Measurements from ENCODE around the gene CCDC30.
"Not testable (repeated sequence)": the region's sequence is repeated elsewhere in the genome, so short reads cannot be mapped to it uniquely, and the experiment has no call there.

Gene CCDC30

GRCh38 chr1:42660907-42661500, 197.9 kb downstream of the CCDC30 start:
- DNase-seq: no peak

- DNase-seq: no peak
Measured at GRCh38 chr1:42669936-42670335, 206.8 kb downstream of the CCDC30 start.

DNA sequence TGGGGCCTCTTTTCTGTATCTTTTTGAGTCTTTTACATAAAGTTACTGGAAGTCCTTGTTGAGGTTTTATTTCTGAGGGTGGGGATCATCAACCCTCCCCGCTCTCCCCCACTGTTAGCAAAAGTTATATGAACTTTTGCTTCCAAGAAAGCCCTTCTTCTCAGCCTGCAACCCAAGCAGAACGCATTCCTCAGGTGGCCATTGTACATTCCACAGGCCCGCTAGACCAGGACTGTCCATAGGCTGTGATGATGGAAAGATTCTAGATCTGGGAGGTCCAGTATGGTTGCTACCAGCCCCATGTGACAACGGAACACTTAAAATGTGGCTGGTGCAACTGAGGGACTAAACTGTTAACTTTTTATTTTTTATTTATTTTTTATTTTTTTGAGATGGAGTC, 207.3 kb downstream of the CCDC30 start:
- no peak for DNase-seq

DNA sequence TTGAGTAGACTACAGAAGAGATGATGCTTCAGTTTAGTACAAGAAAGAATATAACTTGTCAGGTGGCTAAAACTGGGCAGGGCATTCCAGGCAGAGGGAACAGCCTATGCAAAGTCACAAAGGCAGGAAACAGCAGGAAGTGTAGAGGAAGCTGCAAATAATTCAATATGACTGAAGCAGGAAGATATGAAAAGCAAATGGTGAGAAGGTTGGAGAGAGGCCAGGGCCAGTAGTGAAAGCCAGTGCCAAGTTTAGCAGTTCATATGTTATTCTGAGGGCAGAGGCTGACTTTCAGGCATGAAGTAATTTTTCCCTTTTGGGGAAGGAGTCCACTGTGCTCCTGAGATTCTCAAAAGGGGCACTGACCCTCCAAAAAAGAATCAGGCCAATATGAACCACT, 211.1 kb downstream of the CCDC30 start:
- DNase-seq: no peak

- no peak for DNase-seq
Measured at GRCh38 chr1:42674682-42675081, 211.6 kb downstream of the CCDC30 start.

GRCh38 chr1:42675467-42675866, 212.4 kb downstream of the CCDC30 start:
- no peak for DNase-seq

- DNase-seq: no peak
Measured at GRCh38 chr1:42676534-42677087, 213.5 kb downstream of the CCDC30 start.

GRCh38 chr1:42679364-42679983, 216.4 kb downstream of the CCDC30 start:
- no peak for DNase-seq

GRCh38 chr1:42680055-42680454, 217.0 kb downstream of the CCDC30 start:
- no peak for DNase-seq

GRCh38 chr1:42680921-42681683, 218.0 kb downstream of the CCDC30 start:
- no peak for DNase-seq

DNA sequence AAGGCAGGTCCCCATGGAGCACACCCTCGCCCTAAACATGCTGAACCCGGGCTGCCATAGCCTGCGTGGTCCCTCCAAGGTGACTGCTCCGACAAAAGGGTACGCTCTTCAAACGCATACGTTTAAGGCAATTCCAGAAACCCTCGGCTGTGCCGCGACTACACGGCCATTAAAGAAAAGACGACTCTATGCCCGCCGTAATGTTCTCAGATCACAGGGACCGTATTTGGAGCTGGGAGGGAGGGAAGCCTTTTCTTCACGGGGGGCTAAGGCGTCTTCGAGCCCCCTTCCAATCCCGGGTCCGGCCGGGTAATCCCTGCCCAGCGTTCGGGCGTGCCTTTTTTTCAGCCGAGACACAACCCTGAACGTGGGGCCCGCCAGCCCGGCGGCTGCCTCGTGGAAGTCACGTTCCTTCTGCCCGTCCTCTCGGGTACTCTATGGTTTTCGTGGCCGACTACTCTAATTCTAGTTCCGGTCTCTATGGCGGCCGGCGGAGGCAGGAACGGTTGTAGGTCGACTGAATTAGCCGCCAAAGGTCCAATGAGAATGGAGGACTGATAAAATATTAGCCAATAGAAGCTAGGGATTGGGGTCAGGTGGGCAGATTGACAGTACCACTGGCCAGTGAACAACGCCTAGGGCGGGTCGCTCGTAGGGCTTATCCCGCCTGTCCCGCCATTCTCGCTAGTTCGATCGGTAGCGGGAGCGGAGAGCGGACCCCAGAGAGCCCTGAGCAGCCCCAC, 218.8 kb downstream of the CCDC30 start, which contains the start of gene YBX1:
YBX1 (plus strand) TSS at position 678 of the 743 bp plus-strand sequence. CDS start 148 bp downstream, outside the sequence.
- peak; percentile 80 to 99 for DNase-seq

GRCh38 chr1:42682484-42682738, 219.3 kb downstream of the CCDC30 start:
- not testable (repeated sequence) for DNase-seq

DNA sequence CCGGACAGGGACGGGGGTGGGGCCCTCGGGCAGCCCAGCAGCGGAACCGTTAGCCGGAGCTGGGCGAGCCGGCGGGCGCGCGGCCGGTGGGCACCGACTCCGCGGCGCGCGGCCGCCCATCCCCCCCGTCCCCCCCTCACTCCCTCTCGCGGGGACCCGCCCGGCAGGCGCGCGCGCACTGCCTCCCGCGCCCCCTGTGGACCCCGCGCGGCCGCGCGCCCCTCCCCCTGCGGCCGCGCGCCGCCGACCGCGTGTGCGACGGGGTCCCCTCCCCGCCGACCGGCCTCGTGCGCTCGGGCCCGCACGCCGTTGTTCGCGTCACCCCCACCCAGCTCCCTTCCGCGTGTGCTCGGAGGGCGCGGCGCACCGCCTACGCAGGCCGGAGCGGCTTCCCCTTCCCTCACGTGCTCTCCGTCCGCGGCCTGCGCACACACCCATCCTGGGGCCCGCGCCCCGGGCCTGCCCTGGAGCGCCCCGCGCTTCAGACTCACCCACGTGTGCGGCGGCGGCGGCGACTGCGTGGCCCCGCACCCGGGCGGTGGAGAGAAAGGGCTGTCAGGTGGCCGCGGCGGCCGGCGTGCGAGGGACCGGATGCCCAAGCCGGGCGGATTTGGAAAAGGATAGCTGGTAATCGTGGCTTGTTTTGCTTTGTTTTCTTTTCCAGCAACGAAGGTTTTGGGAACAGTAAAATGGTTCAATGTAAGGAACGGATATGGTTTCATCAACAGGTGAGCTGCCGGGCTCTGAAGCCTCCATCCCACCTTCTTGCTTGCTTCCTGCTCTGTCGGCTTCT, 219.8 kb downstream of the CCDC30 start:
- DNase-seq: peak; percentile 37 to 44

DNA sequence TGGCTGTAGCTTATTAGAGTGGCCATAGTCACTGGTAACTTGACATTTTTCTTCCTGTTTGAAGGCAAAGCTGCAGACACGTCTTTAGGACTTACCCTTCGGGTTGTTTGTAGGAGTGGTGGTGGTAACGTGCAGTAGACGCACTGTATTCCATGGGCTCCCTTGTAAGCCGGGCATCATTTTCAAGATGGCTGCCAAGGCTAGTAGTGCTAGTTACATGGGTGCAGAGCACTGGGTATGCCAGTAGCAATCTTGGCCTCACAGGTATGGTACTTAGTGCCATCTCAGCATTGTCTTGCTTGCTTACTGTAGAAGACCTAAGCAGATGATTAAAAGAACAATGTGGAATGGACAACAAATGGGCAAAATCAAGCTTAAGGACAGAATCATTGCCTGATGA, 221.1 kb downstream of the CCDC30 start:
- DNase-seq: no peak

- no peak for DNase-seq
Measured at GRCh38 chr1:42686418-42686817, 223.3 kb downstream of the CCDC30 start.

DNA sequence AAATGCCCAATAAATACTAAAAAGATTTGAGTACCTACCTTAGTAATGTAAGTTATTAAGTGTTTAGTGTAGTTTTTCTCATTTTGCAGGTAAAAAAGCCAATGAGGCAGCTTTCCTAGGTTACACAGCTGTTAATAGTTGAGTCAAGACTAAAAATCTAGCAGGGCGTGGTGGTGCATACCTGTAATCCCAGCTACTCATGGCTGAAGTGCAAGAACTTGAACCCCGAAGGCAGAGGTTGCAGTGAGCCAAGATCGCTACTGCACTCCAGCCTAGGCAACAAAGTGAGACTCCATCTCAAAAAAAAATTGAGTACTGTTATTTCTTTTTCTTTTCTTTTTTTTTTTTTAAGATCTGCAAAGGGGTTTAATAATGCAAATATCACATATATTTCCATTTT, 226.8 kb downstream of the CCDC30 start:
- no peak for DNase-seq

- DNase-seq: no peak
Measured at GRCh38 chr1:42690477-42691156, 227.5 kb downstream of the CCDC30 start.

DNA sequence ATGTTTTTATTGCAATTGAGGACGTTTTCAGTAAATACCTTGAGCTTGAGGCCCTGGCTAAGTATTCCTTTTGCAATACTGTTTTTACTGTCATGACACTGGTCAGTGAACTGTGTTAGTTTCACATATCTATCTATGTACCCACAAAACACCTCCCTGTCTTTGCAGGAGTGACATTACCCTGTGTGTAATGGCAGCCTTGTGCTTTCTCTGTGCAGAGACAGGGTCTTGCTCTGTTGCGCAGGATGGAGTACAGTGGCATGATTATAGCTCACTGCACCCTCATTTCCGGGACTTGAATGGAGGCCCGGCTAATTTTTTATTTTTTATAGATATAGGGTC, 228.0 kb downstream of the CCDC30 start:
- no peak for DNase-seq

DNA sequence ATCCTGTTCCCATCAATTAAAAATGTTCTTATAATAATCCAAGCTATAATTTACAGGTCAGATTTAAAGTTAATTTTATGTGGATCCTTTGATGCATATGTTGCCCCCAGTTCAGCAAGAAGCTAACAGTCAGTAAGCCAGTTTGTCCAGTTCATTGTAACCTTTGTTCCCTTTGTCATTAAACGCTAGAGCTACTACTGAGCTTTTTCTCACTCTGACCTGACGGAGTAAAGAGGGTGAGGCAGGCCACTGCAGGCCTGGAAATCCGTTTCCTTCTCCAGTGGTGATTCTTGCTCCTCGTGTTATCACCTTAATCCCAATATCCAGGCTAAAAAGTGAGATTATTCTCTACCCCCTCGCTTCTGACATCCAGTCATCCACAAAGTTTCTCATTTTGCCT, 229.4 kb downstream of the CCDC30 start:
- DNase-seq: no peak

- DNase-seq: no peak
Measured at GRCh38 chr1:42692911-42693310, 229.8 kb downstream of the CCDC30 start.

- DNase-seq: no peak
Measured at GRCh38 chr1:42698081-42698813, 235.2 kb downstream of the CCDC30 start.

Data from bone marrow (tissue), 2 donors.